ENCODE measurements around the gene ATP1B4. TPM values are rescaled to one million over a fixed set of nuclear protein-coding genes. Genes with fewer than 3 reads are reported as not detected.

ATP1B4 gene
- total and polyA plus RNA-seq, 2 of the 8 experiments (the other 6 are each of a cell fraction or from before 2014, with no cell fraction given): not detected

- Histone ChIP-seq H3K9me3 (ENCODE audit: insufficient read depth in 2 of 2, low read depth in 1 of 2, low read length in 1 of 2) (no peaks in the 10 kb centered on the region; a peak in 1 of 4 replicates), H3K23ac (ENCODE audit: insufficient read length) (no peak overlapping the region), H4K91ac (replicated peaks; ENCODE audit: insufficient read length, low read length) (no peak overlapping the region), H3K79me1 (ENCODE audit: low read depth, low read length) (no peaks in the 10 kb centered on the region), H3K4me1 (replicated peaks in 1 of 4; ENCODE audit: control insufficient read depth in 3 of 4, insufficient read depth in 4 of 4, low read length in 3 of 4) (peaks cover 0 to 4% (median 0%) of the 10 kb centered on the region in 4 experiments; a peak in 3 of 7 replicates), H4K20me1 (replicated peaks in 1 of 2; ENCODE audit: control insufficient read depth in 1 of 2, insufficient read depth in 2 of 2, low read length in 2 of 2) (no peaks in the 10 kb centered on the region), H3K36me3 (ENCODE audit: control insufficient read depth in 2 of 4, insufficient read depth in 4 of 4, low read length in 3 of 4) (no peaks in the 10 kb centered on the region), H2BK120ac (replicated peaks; ENCODE audit: low read depth, low read length) (no peak overlapping the region), H3K4me2 (ENCODE audit: insufficient read depth in 1 of 2, low read depth in 2 of 2, low read length in 2 of 2) (no peak overlapping the region), H3K14ac (ENCODE audit: insufficient read length) (no peak overlapping the region), H3K9ac (replicated peaks in 1 of 4; ENCODE audit: extremely low read depth in 1 of 4, low read depth in 3 of 4, low read length in 3 of 4) (no peak overlapping the region), H3K4me3 (ENCODE audit: extremely low read depth in 1 of 4, insufficient read depth in 2 of 4, low read depth in 3 of 4, low read length in 4 of 4) (no peak overlapping the region), H3K79me2 (ENCODE audit: control insufficient read depth in 1 of 2, insufficient read depth in 2 of 2, low read length in 2 of 2) (no peaks in the 10 kb centered on the region), H2BK20ac (ENCODE audit: low read length) (no peak overlapping the region), H3K23me2 (ENCODE audit: low read depth, low read length) (no peaks in the 10 kb centered on the region), H3K27ac (ENCODE audit: low read depth, low read length) (no peak overlapping the region), H4K5ac (ENCODE audit: insufficient read length, low read depth, low read length) (no peak overlapping the region), H2BK5ac (ENCODE audit: low read depth, low read length) (no peak overlapping the region), H3K27me3 (replicated peaks in 1 of 4; ENCODE audit: control insufficient read depth in 3 of 4, extremely low read depth in 1 of 4, insufficient read depth in 3 of 4, low read length in 3 of 4) (no peaks in the 10 kb centered on the region), H3K18ac (ENCODE audit: extremely low read depth, low read length) (no peak overlapping the region), H3K4ac (replicated peaks; ENCODE audit: insufficient read length, low read depth, low read length) (no peak overlapping the region), H2BK15ac (ENCODE audit: low read length) (no peak overlapping the region), H2AK5ac (ENCODE audit: low read depth, low read length) (no peak overlapping the region), H4K8ac (ENCODE audit: extremely low read depth, insufficient read depth, low read length) (no peak overlapping the region), H3K56ac (replicated peaks; ENCODE audit: insufficient read length, low read depth, low read length) (no peak overlapping the region), H2BK12ac (ENCODE audit: low read depth, low read length) (no peak overlapping the region), H2AFZ (ENCODE audit: low read length) (no peak overlapping the region)
- DNase-seq (ENCODE audit: low read depth in 1 of 2, low spot score in 2 of 2): no peak
- POLR2A ChIA-PET (ENCODE audit: partially characterized antibody): no interaction called here
- CTCF ChIA-PET (ENCODE audit: partially characterized antibody): interaction anchor here (1.0 to 1.3 kb wide), 3 partner anchors 14 to 28 kb away, joined by 3 to 4 read pairs (median 4); no protein-coding TSS in a partner anchor
- peak; percentile 28 for FAIRE-seq
- TF ChIP-seq RFX5 (IDR thresholded peaks at IDR 0.05; ENCODE audit: borderline replicate concordance, low read depth, low read length): no peak
Observed at GRCh38 chrX:120336899-120337298, 25.0 kb upstream of the ATP1B4 start.
